AG20443 (cell line): ENCODE data around the gene TSC2.
A peak's percentile ranks its signal among the peaks of the same experiment; 100 is the strongest.
"Not testable (repeated sequence)": the region's sequence is repeated elsewhere in the genome, so short reads cannot be mapped to it uniquely, and the experiment has no call there.

Experiments
- DNase-seq: peaks from one replicate; pipeline ENCODE4 v3.0.0; 2012; ENCODE audit warnings: low spot score, mixed read lengths

TSC2 gene

GRCh38 chr16:2009791-2010510, 37.8 kb upstream of the TSC2 start, which contains the start of gene ZNF598:
Gene ZNF598, minus strand, starts transcription at chr16:2009821.
- peak; percentile 96 for DNase-seq

- not testable (repeated sequence) for DNase-seq
These were observed 36.1 kb upstream of the TSC2 start for GRCh38 chr16:2011726-2012125.

GRCh38 chr16:2013527-2013926, 34.3 kb upstream of the TSC2 start:
- no peak for DNase-seq

- no peak for DNase-seq
These were observed 32.5 kb upstream of the TSC2 start for GRCh38 chr16:2015117-2015946.

- DNase-seq: no peak
These were observed 31.9 kb upstream of the TSC2 start for GRCh38 chr16:2015947-2016208.

- DNase-seq: no peak
These were observed 31.3 kb upstream of the TSC2 start for GRCh38 chr16:2016407-2016922.

GRCh38 chr16:2019518-2019920, 28.3 kb upstream of the TSC2 start, which contains the start of gene NPW:
Gene NPW, plus strand, starts transcription at chr16:2019785.
- no peak for DNase-seq

GRCh38 chr16:2019921-2020831, 27.6 kb upstream of the TSC2 start:
- no peak for DNase-seq

- peak; percentile 40 for DNase-seq
These were observed 25.1 kb upstream of the TSC2 start for GRCh38 chr16:2022723-2023091.

- peak; percentile 95 for DNase-seq
These were observed 24.4 kb upstream of the TSC2 start for GRCh38 chr16:2023092-2024031.

- no peak for DNase-seq
These were observed 23.8 kb upstream of the TSC2 start for GRCh38 chr16:2024032-2024420.

- no peak for DNase-seq
These were observed 22.5 kb upstream of the TSC2 start for GRCh38 chr16:2025251-2025650.

GRCh38 chr16:2025878-2026460, 21.8 kb upstream of the TSC2 start:
- no peak for DNase-seq

- DNase-seq: peak; percentile 81
These were observed 21.2 kb upstream of the TSC2 start, which contains the start of gene NHERF2 for GRCh38 chr16:2026461-2027023. Gene NHERF2, plus strand, starts transcription at chr16:2026902. Its CDS starts 104 bp downstream, at chr16:2027006.

- peak; percentile 57 for DNase-seq
These were observed 20.5 kb upstream of the TSC2 start for GRCh38 chr16:2027024-2028010.

- no peak for DNase-seq
These were observed 19.6 kb upstream of the TSC2 start for GRCh38 chr16:2028146-2028545.

GRCh38 chr16:2028620-2029220, 19.1 kb upstream of the TSC2 start:
- DNase-seq: no peak

GRCh38 chr16:2029350-2029749, 18.4 kb upstream of the TSC2 start:
- DNase-seq: no peak

GRCh38 chr16:2030036-2030435, 17.7 kb upstream of the TSC2 start:
- no peak for DNase-seq
